Activated naive CD4-positive, alpha-beta T cell treated with anti-CD3 and anti-CD28 coated beads, Interleukin-2, amount 10 ng/mL, durations not matched to agents 7 days and 5 days (primary cell): Measurements from ENCODE around the gene APOA5.

ENCODE experiments used
- CTCF ChIA-PET: fragments of 350-600 bp; sonication (Branson Sonifier 250); formaldehyde crosslinking; loops from one replicate; lab custom pipeline; 2021; ENCODE audit warnings: antibody characterized with exemption; lab: Charles Lee
- DNase-seq: peaks from one replicate; pipeline ENCODE4 v3.0.0-alpha.2; 2020
- H3K27ac Mint-ChIP-seq: one replicate; pipeline ENCODE4 v1.8.0; 2021; ENCODE audit warnings: mild to moderate bottlenecking, moderate library complexity, mixed read lengths
- H3K27me3 Mint-ChIP-seq: one replicate; pipeline ENCODE4 v1.8.0; 2021; ENCODE audit warnings: mild to moderate bottlenecking, mixed read lengths
- H3K36me3 Mint-ChIP-seq: one replicate; pipeline ENCODE4 v1.8.0; 2021; ENCODE audit warnings: mixed read lengths
- H3K4me1 Mint-ChIP-seq: one replicate; pipeline ENCODE4 v1.8.0; 2021; ENCODE audit warnings: mixed read lengths
- H3K4me3 Mint-ChIP-seq: one replicate; pipeline ENCODE4 v1.8.0; 2021; ENCODE audit warnings: mild to moderate bottlenecking, moderate library complexity, mixed read lengths
- H3K9me3 Mint-ChIP-seq: one replicate; pipeline ENCODE4 v1.8.0; 2021; ENCODE audit warnings: mixed read lengths

The APOA5 gene

GRCh38 chr11:116797816-116798215 lies 6.1 kb upstream of the APOA5 start:
- Mint-ChIP-seq H3K4me3 (no peak overlapping the region), H3K36me3 (no peaks in the 10 kb centered on the region), H3K27ac (no peak overlapping the region), H3K4me1 (no peaks in the 10 kb centered on the region), H3K27me3 (peaks cover 41% of the 10 kb centered on the region), H3K9me3 (no peaks in the 10 kb centered on the region)
- DNase-seq: no peak
- CTCF ChIA-PET: interaction anchor here (0.6 kb wide), 1 partner anchor 341 kb away, joined by 3 read pairs; no protein-coding TSS in a partner anchor

GRCh38 chr11:116796548-116796947 lies 4.9 kb upstream of the APOA5 start:
- no peak for DNase-seq
- no peak overlapping the region for H3K4me3 Mint-ChIP-seq
- H3K27ac Mint-ChIP-seq: no peak overlapping the region
- H3K36me3 Mint-ChIP-seq: no peaks in the 10 kb centered on the region
- peaks cover 37% of the 10 kb centered on the region for H3K27me3 Mint-ChIP-seq
- CTCF ChIA-PET: interaction anchor here (1.0 to 1.5 kb wide), 2 partner anchors 39 to 313 kb away, joined by 3 to 7 read pairs; no protein-coding TSS in a partner anchor
- H3K4me1 Mint-ChIP-seq: no peaks in the 10 kb centered on the region
- no peaks in the 10 kb centered on the region for H3K9me3 Mint-ChIP-seq

- Mint-ChIP-seq H3K27ac (no peak overlapping the region), H3K4me1 (peaks cover 3% of the 10 kb centered on the region), H3K27me3 (peaks cover 38% of the 10 kb centered on the region), H3K9me3 (no peaks in the 10 kb centered on the region), H3K4me3 (no peak overlapping the region), H3K36me3 (no peaks in the 10 kb centered on the region)
- CTCF ChIA-PET: interaction anchor here (2.8 to 3.0 kb wide), 2 partner anchors 41 to 86 kb away, joined by 10 to 32 read pairs; no protein-coding TSS in a partner anchor
- DNase-seq: no peak
Observed at GRCh38 chr11:116794851-116795250, 3.2 kb upstream of the APOA5 start.

GRCh38 chr11:116793772-116794097 lies 2.1 kb upstream of the APOA5 start:
- DNase-seq: no peak
- H3K27me3 Mint-ChIP-seq: peaks cover 45% of the 10 kb centered on the region
- no peaks in the 10 kb centered on the region for H3K9me3 Mint-ChIP-seq
- no peak overlapping the region for H3K27ac Mint-ChIP-seq
- no peaks in the 10 kb centered on the region for H3K36me3 Mint-ChIP-seq
- no peak overlapping the region for H3K4me3 Mint-ChIP-seq
- CTCF ChIA-PET: interaction anchor here (0.6 to 5.0 kb wide), 9 partner anchors 9 to 433 kb away, joined by 3 to 53 read pairs (median 3); no protein-coding TSS in a partner anchor
- peaks cover 7% of the 10 kb centered on the region for H3K4me1 Mint-ChIP-seq

DNA sequence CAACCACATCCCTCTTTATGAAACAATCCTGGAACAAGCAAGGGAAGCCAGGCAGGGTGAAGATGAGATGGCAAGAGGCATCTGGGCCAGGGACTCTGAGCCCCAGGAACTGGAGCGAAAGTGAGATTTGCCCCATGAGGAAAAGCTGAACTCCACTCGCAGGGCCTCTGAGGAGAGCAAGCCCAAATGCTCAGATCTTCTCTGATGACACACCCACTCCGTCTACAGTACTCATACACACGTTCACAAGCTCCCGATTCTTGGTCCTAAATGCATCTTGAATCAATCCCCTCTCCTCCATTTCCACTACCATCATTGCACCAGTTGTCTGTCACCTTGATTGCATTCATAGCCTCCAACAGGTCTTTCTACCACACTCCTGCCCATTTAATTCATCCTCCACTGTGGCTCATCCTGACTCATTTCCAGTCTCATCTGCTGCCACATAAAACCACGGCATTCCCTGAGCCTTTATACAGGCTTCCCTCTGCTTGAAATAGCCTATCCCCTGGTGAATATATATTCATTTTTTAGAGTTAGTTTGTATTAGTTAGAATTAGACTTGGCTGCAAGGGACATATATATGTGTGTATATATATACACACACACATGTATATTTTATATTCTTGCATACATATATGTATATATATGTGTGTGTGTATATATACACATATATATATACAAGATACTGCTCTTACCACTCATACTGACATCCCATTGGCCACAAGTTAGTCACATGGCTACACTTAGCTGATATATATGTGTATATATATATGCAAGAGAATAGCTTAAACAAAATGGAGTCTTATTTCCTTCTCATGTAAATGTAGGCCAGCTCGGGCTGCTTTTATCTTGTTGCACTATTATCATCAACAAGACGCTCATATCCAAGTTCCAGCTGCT lies 1.4 kb upstream of the APOA5 start:
- H3K4me1 Mint-ChIP-seq: peaks cover 13% of the 10 kb centered on the region

DNA sequence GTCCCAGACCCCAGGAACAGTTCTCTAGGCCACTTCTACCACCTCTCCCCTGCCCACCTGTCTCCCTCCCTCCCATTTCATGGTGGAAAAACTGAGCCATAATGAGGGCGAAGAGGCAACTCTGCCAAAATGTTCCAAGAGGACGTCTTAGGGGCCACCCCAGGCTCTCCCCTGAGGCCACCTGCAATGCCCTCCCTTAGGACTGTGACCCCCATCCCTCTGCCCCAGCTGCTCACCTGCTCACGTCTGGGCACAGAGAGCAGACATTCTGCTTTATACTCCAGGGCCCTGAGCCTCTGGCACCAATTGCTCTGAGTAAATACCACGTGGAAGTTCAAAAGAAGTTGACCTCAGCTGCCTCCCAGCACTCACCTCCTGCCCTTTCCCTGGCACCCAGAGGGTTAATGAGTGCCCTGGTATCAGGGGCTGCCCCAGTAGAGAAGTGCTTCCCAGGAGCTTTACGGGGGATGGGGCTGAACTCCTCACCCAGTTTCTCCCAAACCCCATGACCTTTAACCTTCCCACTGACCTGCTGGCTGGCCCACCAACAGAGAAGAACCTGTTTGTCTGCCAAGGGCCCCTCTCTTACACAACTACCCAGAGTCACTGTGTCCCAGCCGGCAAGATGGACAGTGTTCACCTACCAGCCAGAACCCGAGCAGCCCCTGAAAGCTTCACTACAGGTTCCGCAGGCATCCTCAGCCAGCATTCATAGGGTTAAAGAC lies 627 bp upstream of the APOA5 start:
- Mint-ChIP-seq H3K9me3 (no peaks in the 10 kb centered on the region), H3K27me3 (peaks cover 53% of the 10 kb centered on the region), H3K4me3 (no peak overlapping the region), H3K36me3 (no peaks in the 10 kb centered on the region), H3K27ac (no peak overlapping the region), H3K4me1 (peaks cover 16% of the 10 kb centered on the region)
- DNase-seq: no peak
- CTCF ChIA-PET: interaction anchor here (1.1 to 5.0 kb wide), 14 partner anchors 8 to 435 kb away, joined by 3 to 53 read pairs (median 7); partner anchors contain the start of genes BUD13 and PAFAH1B2

More for the DNA sequence above, 1.4 kb upstream of the APOA5 start:
- no peak overlapping the region for H3K27ac Mint-ChIP-seq
- CTCF ChIA-PET: interaction anchor here (0.6 to 5.0 kb wide), 10 partner anchors 9 to 433 kb away, joined by 3 to 53 read pairs (median 5); partner anchors contain the start of gene BUD13
- H3K4me3 Mint-ChIP-seq: no peak overlapping the region
- DNase-seq: no peak
- no peaks in the 10 kb centered on the region for H3K36me3 Mint-ChIP-seq
- peaks cover 51% of the 10 kb centered on the region for H3K27me3 Mint-ChIP-seq
- H3K9me3 Mint-ChIP-seq: no peaks in the 10 kb centered on the region

DNA sequence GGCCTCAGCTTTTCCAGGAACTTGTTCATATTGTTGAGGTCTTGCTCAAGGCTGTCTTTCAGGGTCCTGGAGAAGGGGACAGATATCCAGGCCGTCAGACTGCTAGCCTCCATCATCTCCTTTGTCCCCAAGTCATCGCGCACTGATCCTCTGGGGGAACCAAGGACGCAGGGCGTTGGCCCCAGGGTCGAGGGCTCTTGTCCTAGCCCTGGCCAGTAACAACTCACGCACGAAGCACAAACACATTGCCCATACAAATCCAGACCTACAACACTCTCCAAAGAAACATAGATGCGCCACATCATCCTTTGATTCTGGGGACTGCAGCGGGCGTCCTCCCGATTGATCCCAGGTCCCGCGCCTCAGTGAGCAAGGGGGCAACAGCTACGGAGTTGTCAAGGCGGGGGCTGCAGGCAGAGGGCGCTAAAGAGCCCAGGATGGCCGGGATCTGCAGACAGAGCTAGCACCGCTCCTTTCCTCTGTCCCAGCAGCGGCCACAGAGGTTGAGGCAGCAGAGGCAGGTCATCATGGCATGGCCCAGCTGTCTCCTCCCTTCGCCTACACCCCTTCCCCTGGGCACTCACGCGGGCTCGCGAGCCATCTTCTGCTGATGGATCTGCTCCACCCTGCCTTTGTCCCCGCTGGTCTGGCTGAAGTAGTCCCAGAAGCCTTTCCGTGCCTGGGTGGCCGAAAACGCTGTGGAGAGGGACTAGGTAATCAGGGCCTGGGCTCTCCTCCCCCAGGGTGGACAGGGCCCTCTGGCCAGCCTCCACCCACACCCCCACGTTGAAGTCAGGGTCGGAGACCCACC lies 472 bp downstream of the APOA5 start:
- Mint-ChIP-seq H3K27ac (no peak overlapping the region), H3K4me3 (no peak overlapping the region), H3K9me3 (no peaks in the 10 kb centered on the region), H3K36me3 (peaks cover 9% of the 10 kb centered on the region), H3K4me1 (peaks cover 27% of the 10 kb centered on the region), H3K27me3 (peaks cover 47% of the 10 kb centered on the region)
- CTCF ChIA-PET: interaction anchor here (0.5 to 6.3 kb wide), 33 partner anchors 9 to 483 kb away, joined by 3 to 139 read pairs (median 5); partner anchors contain the start of genes APOA1, BUD13, PAFAH1B2 and SIK3
- peak; percentile 85 for DNase-seq

DNA sequence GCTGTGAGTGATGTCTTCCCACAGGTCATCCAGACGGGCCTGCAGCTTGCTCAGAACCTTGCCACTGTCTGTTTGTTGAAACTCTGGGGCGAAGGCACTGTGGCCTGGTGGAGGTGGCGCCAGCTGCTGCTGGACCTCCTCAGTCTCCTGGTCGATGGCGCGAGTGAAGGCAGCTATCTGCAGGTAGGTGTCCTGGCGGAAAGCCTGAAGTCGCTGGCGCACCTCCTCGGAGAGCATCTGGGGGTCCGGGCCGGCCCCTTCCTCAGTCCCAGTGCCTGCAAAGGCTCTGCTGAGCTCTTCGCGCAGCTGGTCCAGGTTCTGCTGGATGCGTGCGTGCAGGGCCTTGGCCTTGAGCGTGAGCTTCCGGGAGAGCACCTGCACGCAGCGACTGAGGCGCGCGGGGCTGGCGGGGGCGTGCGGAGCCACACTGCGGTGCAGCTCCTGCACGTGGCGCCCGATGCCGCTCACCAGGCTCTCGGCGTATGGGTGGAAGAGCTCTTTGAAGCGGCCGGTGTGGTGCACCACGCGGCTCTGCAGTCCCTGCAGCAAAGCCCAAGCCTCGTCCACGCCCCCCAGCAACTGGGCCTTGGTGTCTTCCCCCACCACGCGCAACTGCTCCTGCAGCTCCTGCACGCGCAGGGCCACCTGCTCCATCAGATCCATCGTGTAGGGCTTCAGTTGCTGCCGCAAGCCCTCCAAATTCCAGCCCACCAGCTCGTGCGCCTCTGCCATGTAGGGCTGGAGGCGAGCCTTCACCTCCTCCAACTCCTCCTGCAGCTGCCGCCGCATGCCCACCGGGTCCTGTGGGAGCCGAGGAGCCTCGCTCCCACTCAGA lies 1.3 kb downstream of the APOA5 start:
- Mint-ChIP-seq H3K27me3 (peaks cover 44% of the 10 kb centered on the region), H3K4me3 (no peak overlapping the region), H3K36me3 (peaks cover 18% of the 10 kb centered on the region), H3K27ac (no peak overlapping the region), H3K4me1 (peaks cover 35% of the 10 kb centered on the region), H3K9me3 (no peaks in the 10 kb centered on the region)
- no peak for DNase-seq
- CTCF ChIA-PET: interaction anchor here (0.9 to 6.3 kb wide), 28 partner anchors 10 to 439 kb away, joined by 3 to 139 read pairs (median 6); partner anchors contain the start of genes APOA1, BUD13 and SIK3

GRCh38 chr11:116788975-116789374 lies 2.7 kb downstream of the APOA5 start:
- no peaks in the 10 kb centered on the region for H3K9me3 Mint-ChIP-seq
- peaks cover 40% of the 10 kb centered on the region for H3K27me3 Mint-ChIP-seq
- H3K4me1 Mint-ChIP-seq: peaks cover 40% of the 10 kb centered on the region
- CTCF ChIA-PET: interaction anchor here (1.0 to 6.3 kb wide), 4 partner anchors 14 to 357 kb away, joined by 3 to 139 read pairs (median 13); partner anchors contain the start of genes APOA1 and BUD13
- H3K27ac Mint-ChIP-seq: no peak overlapping the region
- DNase-seq: no peak
- peaks cover 32% of the 10 kb centered on the region for H3K36me3 Mint-ChIP-seq
- H3K4me3 Mint-ChIP-seq: peak overlapping the region; percentile 35

DNA sequence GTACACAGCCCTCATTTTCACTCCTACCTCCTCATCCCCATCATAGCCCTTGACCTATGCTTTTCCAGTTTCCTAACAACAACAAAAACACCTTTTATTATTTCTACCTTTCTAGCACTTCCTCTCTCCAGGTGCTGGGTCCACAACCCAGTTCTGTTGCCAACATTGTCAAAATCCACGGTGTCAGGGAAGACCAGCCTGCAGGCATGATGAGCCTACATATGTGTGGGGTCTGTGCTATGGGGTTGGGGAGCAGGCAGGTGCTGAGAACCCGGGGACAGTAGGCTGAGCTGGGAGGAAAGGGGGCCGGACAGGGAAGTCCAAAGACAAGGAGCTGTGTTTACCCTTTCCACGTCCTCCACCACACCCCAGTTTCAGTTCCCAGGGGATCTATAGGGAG lies 3.1 kb downstream of the APOA5 start:
- no peaks in the 10 kb centered on the region for H3K9me3 Mint-ChIP-seq
- peaks cover 40% of the 10 kb centered on the region for H3K4me1 Mint-ChIP-seq
- peak overlapping the region; percentile 94 for H3K4me3 Mint-ChIP-seq
- CTCF ChIA-PET: interaction anchor here (1.0 to 6.3 kb wide), 3 partner anchors 14 to 48 kb away, joined by 3 to 139 read pairs (median 4); partner anchors contain the start of genes APOA1 and APOA4
- H3K27ac Mint-ChIP-seq: peak overlapping the region; percentile 89
- H3K27me3 Mint-ChIP-seq: peaks cover 40% of the 10 kb centered on the region
- peaks cover 33% of the 10 kb centered on the region for H3K36me3 Mint-ChIP-seq
- DNase-seq: no peak

DNA sequence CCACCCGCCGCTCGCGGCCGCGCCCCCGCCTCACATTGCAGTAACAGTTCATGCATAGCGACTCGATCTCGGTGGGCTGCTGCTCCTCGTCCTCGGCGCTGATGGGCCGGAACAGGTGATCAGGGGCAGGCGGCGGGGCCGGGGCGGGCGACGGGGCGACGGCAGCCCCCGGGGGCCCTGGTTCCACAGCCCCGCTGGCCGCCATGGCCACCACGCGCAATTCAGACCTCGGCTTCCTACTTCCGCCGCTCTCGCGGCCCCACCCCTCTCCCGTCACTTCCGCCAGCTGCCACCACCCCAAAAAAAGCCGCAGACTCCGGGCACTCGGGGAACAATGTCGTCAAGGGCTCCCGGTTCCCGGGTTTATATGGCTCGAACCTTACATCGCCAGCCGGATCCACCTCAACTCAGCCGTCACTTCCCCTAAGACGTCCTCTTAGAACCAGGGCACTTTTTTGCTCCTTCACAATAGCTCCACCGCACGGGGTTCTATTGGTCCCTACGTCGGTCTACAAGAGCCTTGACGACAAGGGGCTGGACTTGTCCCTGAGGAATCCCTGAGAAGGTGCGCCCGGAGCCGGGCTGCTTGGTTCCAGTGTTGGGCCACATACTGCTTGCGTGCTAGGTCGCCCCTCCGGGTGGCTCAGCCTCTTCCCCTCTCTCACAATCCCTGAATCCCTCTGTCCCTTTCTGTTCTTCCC lies 3.7 kb downstream of the APOA5 start, which contains the start of gene ZPR1:
TSS of gene ZPR1 (minus strand) at position 238 of the 701 bp plus-strand sequence. CDS start at position 205, 33 bp downstream.
- H3K36me3 Mint-ChIP-seq: peaks cover 38% of the 10 kb centered on the region
- CTCF ChIA-PET: interaction anchor here (0.8 to 6.3 kb wide), 8 partner anchors 11 to 393 kb away, joined by 3 to 139 read pairs (median 4); partner anchors contain the start of genes APOA1, APOA4 and BUD13
- H3K27ac Mint-ChIP-seq: peak within 1 kb of the TSS; percentile 89
- peaks cover 42% of the 10 kb centered on the region for H3K4me1 Mint-ChIP-seq
- peak within 1 kb of the TSS; percentile 94 for H3K4me3 Mint-ChIP-seq
- H3K9me3 Mint-ChIP-seq: no peaks in the 10 kb centered on the region
- DNase-seq: peak; percentile 92
- peaks cover 39% of the 10 kb centered on the region for H3K27me3 Mint-ChIP-seq

DNA sequence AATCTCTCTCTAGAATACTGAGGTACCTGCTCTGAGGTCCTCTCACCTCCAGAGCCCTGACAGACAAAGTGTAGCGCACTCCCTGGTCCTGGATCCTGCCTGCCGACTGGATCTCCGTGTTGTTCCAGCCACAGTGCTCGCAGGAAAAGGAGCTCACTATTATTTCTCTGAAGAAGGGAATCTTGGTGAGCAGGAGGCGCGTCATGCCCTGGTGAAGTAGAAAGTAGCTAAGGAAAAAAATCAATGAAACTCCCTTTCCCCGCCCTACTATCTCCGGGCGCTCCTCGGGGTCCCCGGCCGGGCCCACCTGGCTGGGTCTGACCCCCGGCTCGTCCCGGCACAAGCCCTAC lies 4.3 kb downstream of the APOA5 start:
- H3K36me3 Mint-ChIP-seq: peaks cover 43% of the 10 kb centered on the region
- peaks cover 42% of the 10 kb centered on the region for H3K4me1 Mint-ChIP-seq
- H3K9me3 Mint-ChIP-seq: no peaks in the 10 kb centered on the region
- peak overlapping the region; percentile 94 for H3K4me3 Mint-ChIP-seq
- CTCF ChIA-PET: interaction anchor here (0.8 to 6.3 kb wide), 8 partner anchors 10 to 393 kb away, joined by 3 to 139 read pairs (median 4); partner anchors contain the start of genes APOA1, APOA4 and BUD13
- DNase-seq: no peak
- peaks cover 34% of the 10 kb centered on the region for H3K27me3 Mint-ChIP-seq
- H3K27ac Mint-ChIP-seq: peak overlapping the region; percentile 89
